HG03432 (cell line): ENCODE results near the gene CSF2RB.

Experiments used
- ATAC-seq: cut with Tn5 transposase; IDR thresholded peaks from one replicate; pipeline ENCODE4 v1.9.1; 2021; ENCODE audit warnings: mild to moderate bottlenecking, moderate library complexity; ENCODE audit not compliant: unreplicated experiment

The CSF2RB gene

DNA sequence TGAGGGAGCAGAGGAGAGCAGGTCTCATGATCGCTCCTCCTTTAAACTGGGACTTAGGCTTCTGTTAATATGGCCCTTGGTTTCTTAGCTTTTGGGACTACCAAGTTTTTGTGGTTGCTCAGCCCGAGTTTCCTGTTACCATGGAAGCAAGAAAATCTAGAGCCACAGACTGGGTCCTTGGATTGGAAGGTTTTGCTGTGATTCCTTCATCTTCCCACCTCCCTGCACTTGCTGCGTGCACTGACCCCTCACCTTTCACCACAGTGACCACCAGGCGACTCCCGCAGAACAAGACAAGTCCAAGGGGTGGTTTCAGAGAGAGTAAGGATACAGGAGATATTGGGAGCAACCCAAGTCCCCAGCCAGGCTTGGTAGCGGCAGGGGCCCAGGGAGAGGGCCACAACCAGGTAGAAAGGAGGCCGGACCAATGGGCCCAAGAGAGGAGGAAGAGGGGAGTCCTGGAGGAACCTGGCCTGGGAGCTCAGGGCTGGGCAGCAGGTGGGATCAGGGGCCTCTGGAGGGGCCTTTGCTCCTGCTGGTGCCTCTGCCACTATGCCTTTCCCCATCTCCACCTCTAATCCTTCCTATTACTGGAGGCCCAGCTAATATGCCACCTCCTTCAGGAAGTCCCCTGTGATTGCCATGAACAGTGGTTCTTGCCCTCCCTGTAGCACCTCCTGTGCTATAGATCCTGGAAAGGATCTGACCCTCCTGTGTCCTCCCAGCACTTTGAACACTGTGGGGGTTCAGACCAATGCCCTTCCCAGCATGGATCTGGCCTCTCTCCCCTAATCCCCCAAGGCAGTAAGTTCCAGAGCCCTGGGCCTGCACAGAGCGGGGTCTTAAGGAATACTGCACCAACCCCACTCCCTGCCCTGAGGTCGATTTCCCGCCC, 21.2 kb downstream of the CSF2RB start:
- no peak for ATAC-seq

DNA sequence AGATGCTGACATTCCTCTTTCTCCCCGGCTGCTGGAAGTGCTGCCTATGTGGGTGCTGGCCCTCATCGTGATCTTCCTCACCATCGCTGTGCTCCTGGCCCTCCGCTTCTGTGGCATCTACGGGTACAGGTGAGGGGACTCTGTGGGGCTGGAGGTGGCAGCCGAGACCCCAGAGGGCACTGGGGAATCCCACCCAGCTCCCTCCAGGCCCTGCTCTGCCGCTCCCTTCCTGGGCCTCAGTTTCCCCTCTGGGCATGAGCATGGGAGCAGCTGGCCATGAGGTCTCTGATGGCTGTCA, 21.8 kb downstream of the CSF2RB start:
- no peak for ATAC-seq

DNA sequence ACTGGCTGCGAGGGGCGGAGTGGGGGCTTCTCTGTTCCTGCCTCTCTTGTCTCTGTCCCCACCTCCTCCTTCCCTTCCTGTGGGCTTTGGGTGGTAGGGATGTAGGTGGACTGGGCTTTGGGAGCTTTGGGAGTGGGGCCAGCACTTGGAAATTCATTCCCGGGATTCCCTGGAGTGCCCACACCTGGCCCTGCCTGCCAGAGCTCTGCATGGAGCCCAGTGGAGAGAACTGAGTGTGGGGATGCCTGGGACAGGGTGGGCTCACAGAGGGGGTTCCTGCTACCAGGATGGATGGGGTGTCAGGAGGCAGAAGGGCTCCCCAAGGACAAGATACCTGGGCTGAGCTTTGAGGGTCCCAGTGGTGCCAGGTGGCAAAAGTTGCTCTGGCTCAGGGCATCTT, 22.3 kb downstream of the CSF2RB start:
- ATAC-seq = no peak

DNA sequence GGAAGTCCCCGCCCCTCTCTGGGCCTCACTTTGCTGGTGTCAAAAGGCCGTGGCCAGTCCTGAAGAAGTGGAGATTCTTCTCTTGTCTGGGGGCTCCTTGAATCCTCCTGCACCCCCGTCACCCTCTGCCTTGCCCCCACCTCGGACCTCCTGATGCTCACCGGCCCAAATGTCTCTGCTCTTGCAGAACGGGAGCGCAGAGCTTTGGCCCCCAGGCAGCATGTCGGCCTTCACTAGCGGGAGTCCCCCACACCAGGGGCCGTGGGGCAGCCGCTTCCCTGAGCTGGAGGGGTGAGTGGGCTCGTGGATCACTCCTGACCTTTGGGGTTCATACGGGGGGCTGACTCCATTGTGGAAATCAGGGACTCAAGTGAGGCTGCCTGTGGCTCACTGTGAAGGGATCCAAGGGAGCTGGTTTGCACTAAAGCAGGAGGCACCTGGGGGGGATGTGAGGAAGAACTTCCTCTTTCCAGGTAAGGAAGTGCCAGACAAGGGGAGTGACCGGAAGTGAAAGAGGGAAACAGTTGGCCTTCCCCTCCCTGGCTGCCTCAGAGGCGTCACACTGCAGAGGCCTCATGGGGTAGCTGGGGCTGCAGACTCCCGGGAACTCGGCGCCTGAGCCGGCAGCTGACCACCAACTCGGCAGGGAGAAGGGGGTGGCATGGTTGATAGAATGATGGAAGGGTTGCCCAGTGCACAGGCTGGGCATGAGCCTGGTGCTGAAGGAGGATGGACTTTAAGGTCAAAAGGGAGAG, 23.1 kb downstream of the CSF2RB start:
- no peak for ATAC-seq

DNA sequence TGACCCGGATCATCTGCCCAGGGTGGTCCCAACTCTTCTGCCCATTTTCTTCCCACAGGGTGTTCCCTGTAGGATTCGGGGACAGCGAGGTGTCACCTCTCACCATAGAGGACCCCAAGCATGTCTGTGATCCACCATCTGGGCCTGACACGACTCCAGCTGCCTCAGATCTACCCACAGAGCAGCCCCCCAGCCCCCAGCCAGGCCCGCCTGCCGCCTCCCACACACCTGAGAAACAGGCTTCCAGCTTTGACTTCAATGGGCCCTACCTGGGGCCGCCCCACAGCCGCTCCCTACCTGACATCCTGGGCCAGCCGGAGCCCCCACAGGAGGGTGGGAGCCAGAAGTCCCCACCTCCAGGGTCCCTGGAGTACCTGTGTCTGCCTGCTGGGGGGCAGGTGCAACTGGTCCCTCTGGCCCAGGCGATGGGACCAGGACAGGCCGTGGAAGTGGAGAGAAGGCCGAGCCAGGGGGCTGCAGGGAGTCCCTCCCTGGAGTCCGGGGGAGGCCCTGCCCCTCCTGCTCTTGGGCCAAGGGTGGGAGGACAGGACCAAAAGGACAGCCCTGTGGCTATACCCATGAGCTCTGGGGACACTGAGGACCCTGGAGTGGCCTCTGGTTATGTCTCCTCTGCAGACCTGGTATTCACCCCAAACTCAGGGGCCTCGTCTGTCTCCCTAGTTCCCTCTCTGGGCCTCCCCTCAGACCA, 24.0 kb downstream of the CSF2RB start:
- no peak for ATAC-seq

DNA sequence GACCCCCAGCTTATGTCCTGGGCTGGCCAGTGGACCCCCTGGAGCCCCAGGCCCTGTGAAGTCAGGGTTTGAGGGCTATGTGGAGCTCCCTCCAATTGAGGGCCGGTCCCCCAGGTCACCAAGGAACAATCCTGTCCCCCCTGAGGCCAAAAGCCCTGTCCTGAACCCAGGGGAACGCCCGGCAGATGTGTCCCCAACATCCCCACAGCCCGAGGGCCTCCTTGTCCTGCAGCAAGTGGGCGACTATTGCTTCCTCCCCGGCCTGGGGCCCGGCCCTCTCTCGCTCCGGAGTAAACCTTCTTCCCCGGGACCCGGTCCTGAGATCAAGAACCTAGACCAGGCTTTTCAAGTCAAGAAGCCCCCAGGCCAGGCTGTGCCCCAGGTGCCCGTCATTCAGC, 24.6 kb downstream of the CSF2RB start:
- ATAC-seq = no peak

DNA sequence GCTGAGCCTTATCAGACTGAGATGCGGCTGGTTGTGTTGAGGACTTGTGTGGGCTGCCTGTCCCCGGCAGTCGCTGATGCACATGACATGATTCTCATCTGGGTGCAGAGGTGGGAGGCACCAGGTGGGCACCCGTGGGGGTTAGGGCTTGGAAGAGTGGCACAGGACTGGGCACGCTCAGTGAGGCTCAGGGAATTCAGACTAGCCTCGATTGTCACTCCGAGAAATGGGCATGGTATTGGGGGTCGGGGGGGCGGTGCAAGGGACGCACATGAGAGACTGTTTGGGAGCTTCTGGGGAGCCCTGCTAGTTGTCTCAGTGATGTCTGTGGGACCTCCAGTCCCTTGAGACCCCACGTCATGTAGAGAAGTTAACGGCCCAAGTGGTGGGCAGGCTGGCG, 25.5 kb downstream of the CSF2RB start:
- ATAC-seq = no peak

DNA sequence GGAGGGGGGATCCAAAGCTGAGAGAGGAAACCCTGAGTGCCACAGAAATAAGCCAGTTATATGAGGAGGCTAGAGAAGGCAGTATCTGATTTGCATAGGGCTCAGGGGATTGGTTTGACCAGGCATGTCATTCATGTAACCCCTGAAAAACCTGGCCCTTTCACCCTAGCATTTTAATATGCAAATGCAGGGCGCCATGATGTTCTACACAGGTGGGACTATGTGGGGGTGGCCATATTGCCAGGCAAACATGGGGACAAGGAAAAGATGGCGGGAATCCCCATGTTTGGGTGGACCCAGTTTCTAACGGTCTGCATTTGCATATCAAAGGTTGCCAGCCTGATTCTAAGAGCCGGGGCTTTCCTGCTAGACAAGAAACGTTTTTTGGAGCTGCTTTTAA, 27.2 kb downstream of the CSF2RB start:
- no peak for ATAC-seq

DNA sequence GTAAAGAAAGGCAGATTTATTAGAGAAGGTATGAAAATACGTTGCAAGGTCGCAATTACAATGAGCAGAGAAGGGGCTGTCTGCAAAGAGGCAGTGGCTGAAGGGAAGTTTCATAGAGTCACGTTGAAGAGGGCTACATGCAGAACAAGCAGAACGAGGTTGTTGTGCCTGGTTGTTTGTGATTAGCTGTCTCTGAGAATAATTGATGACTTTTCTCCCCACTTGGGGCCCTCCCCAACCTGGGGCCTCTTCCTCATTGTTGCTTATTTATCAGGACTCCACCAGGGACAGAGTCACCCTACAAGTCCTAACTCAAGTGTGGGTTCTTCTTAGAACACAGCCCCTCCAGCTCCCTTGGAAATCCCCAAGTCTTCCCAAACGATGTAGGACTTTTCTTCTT, 29.1 kb downstream of the CSF2RB start:
- ATAC-seq = no peak

DNA sequence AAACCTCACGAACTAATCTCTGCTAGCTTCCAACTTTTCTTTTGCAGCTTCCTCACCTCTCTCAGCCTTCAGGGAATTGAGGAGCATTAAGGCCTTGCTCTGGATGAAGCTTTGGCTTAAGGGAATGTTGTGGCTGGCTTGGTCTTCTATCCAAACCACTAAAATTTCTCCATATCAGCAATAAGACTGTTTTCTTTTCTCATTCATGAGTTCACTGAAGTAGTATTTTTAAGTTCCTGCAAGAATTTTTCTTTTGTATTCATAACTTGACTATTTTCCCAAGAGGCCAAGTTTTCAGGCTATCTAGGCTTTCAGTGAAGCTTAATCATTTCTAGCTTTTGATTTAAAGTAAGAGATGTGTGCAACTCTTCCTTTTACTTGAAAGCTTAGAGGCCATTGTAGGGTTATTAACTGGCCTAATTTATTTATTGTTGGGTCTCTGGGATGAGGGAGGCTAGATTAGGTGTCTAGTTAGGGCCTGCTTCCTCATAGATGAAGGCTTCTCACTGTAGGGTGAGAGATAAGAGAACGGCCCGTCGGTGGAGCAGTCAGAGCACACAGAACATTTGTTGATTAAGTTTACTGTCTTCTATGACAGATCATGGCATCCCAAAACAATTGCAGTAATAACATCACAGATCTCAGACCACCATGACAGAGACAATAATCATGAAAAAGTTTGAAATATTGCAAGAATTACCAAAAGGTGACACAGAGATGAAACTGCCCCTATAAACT, 33.2 kb downstream of the CSF2RB start:
- ATAC-seq = no peak

DNA sequence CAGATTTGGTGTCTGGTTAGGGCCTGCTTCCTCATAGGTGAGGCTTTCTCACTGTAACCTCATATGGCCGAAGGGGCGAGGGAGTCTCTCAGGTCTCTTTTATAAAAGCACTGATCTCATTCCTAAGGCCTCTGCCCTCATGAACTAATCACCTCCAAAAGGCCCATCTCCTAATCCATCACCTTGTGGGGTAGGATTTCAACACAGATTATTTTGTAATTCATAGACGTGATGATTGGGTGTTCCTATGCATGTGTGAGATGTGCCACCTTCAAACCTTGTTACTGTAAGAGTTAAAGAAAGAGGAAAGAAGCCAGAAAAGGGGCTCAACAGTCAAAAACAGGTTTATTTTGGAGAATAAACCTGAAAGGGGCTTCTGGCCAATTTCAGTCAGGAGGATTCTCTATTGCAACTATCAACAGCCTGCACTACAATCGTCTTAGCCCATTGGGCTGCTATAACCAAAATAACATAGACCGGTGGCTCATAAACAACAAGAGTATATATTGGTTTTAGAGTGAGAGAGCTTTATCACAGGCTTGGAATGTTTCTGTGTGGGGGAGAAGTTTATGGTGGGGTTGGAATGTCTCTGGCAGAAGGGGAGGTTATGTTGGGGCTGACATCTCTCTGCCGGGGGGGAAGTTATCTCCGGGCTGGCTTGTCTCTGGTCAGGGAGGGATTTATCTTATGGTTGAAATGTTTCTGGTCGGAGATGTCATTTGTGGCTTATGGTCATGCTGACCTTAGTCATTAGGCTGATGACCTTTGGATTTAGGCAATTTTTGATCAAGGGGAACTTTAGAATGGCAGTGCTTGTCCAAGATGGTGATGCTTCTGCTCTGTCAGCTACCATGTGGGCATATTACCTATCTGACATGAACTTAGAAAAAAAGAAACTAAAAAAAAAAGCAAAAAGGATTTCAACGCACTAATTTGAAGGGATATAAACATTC, 35.1 kb downstream of the CSF2RB start:
- ATAC-seq = no peak

DNA sequence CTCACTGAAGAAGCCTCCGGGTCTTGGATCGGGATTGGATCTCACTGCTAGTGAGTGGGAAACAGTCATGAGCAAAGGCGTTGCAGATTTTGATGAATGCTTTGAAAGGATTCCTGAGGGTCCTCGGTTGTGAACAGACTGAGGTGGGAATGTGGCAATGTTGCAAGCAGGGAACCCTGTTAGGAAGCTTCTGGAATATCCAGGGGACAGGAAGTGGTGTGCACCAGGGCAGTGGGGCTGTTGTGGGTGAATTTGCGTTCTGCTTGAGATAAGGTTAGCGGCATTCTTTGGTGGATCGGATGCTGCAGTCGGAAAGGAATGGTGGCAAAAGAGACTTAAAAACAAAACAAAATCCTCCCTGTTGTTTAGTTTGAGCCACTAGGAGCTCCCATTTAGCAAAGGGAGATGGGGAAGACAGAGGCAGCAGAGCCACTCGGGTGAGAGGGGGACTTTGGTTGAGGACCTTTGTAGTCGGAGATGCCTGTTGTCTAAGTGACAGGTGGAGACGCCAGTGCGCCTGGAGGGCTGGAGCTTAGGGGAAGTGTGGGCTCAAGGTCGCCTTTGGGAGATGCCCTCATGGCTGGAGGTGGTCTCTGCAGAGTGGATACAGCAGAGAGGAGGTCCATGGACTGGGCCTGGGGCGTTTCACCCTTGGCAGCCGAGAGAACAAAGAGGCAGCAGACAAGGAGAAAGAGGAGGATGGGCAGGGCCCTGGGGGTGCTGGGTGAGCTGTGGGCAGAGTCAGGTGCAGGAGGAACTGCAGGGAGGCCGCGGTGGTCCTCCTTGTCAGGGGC, 37.6 kb downstream of the CSF2RB start:
- ATAC-seq = no peak

DNA sequence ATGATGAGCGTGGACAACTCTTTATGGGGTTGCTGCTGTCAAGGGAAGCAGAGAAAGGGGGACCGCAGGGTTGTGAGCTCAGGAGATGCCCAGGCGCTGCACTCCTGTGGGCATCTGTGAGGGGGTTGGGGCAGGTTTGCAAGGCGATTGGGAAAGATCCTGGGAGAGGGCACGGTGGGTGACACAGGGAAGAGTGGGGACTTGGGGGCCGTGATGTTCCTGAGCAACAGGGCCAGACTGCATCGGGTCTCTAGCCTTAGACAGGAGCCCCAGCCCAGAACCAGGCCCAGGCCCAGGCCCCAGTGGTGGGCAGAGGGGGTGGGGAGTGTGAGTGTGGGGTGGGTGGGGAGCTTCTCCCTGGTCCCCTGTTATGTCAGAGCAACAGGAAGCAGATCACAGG, 38.3 kb downstream of the CSF2RB start:
- no peak for ATAC-seq

DNA sequence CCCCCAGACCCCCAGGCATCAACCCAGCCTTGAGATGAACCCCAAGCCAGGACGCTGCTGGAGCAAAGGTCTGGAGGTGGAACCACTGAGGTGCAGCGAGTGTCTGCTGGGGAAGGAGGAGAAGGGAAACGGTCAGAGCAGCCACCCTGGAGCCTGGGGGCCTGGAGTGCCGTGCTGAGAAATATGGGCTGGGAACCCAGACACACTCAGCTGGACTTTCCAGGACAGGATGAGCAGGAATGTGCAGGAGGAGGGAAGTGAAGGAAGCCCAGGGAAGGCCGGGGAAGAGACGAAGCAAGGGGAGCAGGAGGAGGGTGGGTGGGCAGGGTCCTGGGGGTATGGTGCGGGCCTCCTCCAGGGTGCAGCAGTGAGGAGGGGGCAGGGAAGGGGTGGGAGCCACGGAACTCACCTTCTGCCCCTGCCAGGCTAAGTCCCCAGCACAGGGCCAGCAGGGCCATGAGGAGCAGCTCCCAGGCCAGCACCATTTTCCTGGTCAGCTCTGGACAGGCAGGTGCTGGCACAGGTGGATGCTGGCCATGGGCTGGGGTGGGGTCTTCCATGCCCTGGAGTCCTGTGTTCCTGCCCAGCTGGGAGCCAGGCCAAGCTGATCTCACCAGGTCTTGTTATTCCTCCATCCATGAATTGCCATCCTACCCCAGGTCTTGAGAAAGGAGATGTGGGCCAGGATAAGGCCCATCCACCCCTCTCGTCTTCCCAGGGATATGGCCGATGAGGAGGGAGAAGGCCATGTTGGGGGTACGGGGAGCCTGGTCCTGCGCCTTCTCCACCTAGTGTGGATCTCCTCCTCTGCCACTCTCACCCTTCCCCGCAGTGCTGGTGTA, 40.0 kb downstream of the CSF2RB start:
- no peak for ATAC-seq

DNA sequence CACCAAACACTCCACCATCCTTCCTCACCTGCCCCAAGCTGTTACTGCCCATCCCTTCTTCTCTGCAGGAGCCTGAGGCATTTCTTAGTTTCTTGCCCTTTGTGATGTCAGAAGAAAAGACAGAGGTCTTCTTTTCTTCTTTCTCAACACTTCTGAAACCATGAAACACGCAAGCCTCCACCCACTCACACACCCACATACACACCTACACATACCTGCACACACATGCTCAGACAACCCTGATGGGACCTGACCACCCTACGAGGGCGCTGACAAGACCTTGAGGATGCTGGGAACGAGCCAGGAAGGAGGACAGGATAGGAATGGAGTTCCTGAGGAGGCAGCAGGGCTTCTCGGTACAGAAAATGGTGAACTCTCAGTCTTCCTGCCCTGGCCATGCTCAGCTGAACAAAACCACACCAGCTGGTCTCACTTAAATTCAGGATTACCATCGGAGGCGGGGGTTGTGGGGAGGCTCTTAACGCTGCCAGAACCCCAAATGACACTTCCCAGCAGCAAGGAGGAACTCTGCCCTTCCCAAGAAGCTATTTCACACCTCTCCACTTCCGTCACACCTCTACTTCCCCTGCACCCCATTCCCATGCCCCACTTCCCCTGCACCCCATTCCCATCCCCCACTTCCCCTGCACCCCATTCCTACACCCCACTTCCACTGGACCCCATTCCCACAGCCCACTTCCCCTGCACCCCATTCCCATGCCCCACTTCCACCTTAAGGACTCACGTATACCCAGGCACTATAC, 41.0 kb downstream of the CSF2RB start:
- no peak for ATAC-seq

DNA sequence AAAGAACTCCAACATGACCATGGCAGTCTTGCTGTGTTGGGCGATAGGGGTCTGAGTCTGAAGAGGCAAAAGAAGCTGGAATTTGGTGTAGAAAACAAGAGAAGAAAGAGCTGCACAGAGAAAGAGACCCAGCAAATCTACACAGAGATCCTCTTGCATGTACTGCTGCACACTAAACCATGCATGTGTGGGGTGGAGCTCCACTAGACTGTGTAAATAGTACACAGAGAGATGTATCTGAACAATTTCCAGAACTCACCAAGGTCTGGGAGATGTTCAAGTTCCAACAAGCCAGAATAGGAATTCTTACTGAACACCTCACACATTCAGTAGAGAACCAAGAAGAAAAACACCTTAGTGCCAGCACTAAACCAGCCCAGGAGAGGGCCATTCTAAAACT, 42.3 kb downstream of the CSF2RB start:
- no peak for ATAC-seq

DNA sequence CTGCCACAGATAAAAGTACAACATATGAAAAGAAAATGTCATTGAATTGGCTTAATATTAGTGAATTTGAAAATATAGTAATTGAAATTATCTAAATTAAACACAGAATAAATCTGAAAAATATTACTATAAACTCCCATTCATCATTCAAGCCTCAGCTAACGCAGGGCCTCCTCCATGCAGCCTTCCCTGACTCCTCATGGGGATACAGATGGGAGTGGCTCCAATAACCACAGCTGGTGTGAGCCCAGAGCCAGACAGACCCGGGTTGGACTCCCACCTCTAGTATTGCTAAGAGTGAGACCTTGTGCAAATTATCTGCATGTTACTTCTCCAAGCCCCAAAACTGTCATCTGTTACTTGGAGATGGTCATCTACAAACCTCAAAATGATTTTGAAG, 44.9 kb downstream of the CSF2RB start:
- ATAC-seq = no peak

DNA sequence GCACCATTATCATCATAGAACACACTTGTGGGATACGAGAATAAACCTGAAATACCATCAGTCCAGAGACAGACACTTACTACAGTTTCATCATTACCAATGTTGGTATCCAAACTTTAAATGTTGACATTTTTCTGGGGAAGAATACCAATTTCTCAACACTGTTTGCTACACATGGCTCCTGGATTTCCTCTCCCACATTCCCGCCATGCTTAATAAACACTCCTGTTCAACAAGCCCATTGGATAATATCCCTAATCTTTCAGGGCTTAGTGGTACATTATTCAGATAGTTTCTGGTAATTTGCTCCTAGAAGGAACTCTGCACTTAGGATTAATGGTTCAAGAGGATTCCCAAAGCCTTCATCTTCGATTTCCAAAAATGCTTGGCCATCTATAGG, 48.2 kb downstream of the CSF2RB start:
- ATAC-seq = no peak
